ENCODE measurements around the gene PC. TPM values are rescaled to one million over a fixed set of nuclear protein-coding genes. Genes with fewer than 3 reads are reported as not detected.

PC gene
- total and polyA plus RNA-seq, 11 donors = 2.6 to 22.4 (median 13.1) TPM

DNA sequence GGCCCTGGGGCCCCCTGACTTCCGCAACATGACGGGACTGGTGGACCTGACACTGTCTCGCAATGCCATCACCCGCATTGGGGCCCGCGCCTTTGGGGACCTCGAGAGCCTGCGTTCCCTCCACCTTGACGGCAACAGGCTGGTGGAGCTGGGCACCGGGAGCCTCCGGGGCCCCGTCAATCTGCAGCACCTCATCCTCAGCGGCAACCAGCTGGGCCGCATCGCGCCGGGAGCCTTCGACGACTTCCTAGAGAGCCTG, 100.3 kb downstream of the PC start:
- H3K9me3 ChIP-seq = no peaks in the 10 kb centered on the region
- intact Hi-C loops (cut with DNase I) = loop anchor here in 2 of 10 donors (5.0 kb wide), 1 partner anchor 99 kb away; the partner anchor contains the start of gene PC (in 2 of the 2)
- no peaks in the 10 kb centered on the region for H3K27me3 ChIP-seq
- H3K4me3 ChIP-seq = peak overlapping the region in 1 of 12 donors; percentile 74
- DNase-seq (no peak), ATAC-seq (no peak)
- peaks cover 0 to 13% (median 7%) of the 10 kb centered on the region in 12 donors for H3K4me1 ChIP-seq
- TF ChIP-seq, protein P1, sequence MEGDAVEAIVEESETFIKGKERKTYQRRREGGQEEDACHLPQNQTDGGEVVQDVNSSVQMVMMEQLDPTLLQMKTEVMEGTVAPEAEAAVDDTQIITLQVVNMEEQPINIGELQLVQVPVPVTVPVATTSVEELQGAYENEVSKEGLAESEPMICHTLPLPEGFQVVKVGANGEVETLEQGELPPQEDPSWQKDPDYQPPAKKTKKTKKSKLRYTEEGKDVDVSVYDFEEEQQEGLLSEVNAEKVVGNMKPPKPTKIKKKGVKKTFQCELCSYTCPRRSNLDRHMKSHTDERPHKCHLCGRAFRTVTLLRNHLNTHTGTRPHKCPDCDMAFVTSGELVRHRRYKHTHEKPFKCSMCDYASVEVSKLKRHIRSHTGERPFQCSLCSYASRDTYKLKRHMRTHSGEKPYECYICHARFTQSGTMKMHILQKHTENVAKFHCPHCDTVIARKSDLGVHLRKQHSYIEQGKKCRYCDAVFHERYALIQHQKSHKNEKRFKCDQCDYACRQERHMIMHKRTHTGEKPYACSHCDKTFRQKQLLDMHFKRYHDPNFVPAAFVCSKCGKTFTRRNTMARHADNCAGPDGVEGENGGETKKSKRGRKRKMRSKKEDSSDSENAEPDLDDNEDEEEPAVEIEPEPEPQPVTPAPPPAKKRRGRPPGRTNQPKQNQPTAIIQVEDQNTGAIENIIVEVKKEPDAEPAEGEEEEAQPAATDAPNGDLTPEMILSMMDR (IDR thresholded peaks at IDR 0.05) = no peak
- TF ChIP-seq POLR2A (IDR thresholded peaks at IDR 0.05) = no peak
- WGBS, 4 donors = 95 to 98% (median 97%) methylated on average over 11 to 19 of the region's 19 CpGs
- peak overlapping the region in 1 of 12 donors; percentile 80 for H3K27ac ChIP-seq
- peaks cover 0 to 2% (median 0%) of the 10 kb centered on the region in 9 donors for H3K36me3 ChIP-seq

DNA sequence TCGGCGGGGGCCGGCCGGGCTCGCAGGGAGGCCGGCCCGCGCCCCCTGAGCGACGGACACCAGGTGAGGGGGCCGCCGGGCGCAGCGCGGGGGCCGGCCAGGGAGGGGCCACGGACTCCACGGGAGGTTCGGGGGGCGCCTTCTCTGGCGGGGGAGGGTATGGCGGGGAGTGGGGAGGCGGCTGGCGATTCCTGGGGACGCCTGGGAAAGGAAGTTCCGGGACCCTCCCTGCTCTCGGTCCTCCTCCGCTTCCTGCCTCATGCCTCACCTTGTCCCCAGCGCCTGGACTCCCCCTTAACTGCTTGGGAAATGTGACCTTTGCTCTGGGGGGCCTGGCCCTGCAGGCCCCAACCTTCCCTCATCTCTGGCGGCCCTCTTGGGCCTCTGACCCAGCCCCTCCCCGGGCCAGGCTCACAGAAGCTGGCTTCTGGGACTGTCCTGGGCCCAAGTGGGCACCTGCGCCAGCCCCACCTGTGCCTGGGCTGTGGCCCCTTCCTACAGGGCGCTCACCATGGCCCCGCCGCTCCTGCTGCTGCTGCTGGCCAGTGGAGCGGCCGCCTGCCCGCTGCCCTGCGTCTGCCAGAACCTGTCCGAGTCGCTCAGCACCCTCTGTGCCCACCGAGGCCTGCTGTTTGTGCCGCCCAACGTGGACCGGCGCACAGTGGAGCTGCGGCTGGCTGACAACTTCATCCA, 100.8 kb downstream of the PC start:
- Histone ChIP-seq H3K27me3 (no peaks in the 10 kb centered on the region), H3K27ac (peak overlapping the region in 9 of 12 donors; percentile 28 to 97 (median 83)), H3K4me3 (peak overlapping the region in 11 of 12 donors; percentile 13 to 98 (median 74)), H3K9me3 (no peaks in the 10 kb centered on the region), H3K36me3 (peaks cover 0 to 2% (median 0%) of the 10 kb centered on the region in 9 donors), H3K4me1 (peaks cover 0 to 13% (median 7%) of the 10 kb centered on the region in 12 donors)
- TF ChIP-seq, protein P1 (IDR thresholded peaks at IDR 0.05) = no peak
- no peak for TF ChIP-seq POLR2A (IDR thresholded peaks at IDR 0.05)
- 40 to 67% (median 56%) methylated on average over 9 to 47 of the region's 47 CpGs for WGBS, 4 donors
- intact Hi-C loops (cut with DNase I) = loop anchor here in 2 of 10 donors (5.0 kb wide), 1 partner anchor 100 kb away; the partner anchor contains the start of gene PC (in 2 of the 2)
- DNase-seq = peak in 2 of 5 donors; percentile 31 to 60
- no peak for ATAC-seq

DNA sequence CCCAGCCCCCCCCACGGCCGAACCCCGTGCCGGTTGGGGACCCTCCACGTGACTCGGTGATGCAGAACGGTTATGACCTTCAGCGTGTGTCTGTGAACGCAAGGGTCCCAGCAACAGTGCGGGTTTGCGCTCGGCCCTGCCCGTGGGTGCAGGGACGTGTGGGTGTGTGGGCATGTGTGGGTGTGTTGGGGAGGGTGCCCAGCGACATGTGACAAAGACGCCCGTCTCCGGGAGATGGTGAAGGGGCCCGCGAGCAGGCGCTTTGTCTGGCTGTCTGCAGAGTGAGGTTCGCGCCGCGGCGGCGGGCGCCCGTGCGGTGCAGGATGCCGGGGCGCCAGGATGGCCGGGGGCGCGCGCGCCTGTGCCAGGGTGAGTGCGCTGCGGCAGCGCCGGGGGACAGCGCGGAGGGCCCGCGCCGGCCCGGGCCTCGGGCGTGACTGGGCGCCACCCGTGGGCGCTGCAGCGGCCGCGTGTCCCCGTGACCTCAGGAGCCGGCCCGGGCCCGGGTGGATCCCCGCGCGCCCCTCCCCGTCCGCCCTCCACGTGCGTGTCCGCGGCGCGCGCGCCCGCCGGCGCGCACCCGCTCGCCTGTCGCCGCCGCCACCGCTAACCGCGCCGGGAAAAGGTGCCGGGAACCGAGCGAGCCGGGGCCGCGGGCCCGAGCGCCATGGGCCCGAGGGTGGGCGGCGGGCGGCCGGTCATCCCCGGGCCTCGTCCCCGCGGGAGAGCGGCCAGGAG, 101.5 kb downstream of the PC start, which contains the start of gene LRFN4:
Gene LRFN4 (plus strand): TSS at position 569 of the 738 bp plus-strand sequence. CDS start 681 bp downstream, outside the sequence.
- TF ChIP-seq, protein P1 (IDR thresholded peaks at IDR 0.05) = no peak
- TF ChIP-seq POLR2A (IDR thresholded peaks at IDR 0.05) = no peak
- Histone ChIP-seq H3K27me3 (no peaks in the 10 kb centered on the region), H3K9me3 (no peaks in the 10 kb centered on the region), H3K36me3 (no peaks in the 10 kb centered on the region), H3K27ac (peak within 1 kb of the TSS; percentile 74 to 97 (median 90)), H3K4me1 (peaks cover 0 to 13% (median 7%) of the 10 kb centered on the region in 12 donors), H3K4me3 (peak within 1 kb of the TSS; percentile 44 to 98 (median 74))
- peak in 3 of 5 donors; percentile 36 to 56 (median 52) for DNase-seq
- ATAC-seq = peak in 3 of 4 donors; percentile 21 to 47 (median 36)
- intact Hi-C loops (cut with DNase I) = loop anchor here in 2 of 10 donors (5.0 kb wide), 1 partner anchor 101 kb away; the partner anchor contains the start of gene PC (in 2 of the 2)
- 0 to 1% (median 1%) methylated on average over 12 to 103 of the region's 103 CpGs for WGBS, 4 donors

Data from heart left ventricle (tissue), 16 donors.